Activated CD8-positive, alpha-beta memory T cell treated with anti-CD3 and anti-CD28 coated beads, Interleukin-2, amount 10 ng/mL, durations not matched to agents 7 days and 5 days (primary cell): ENCODE measurements around the gene ITIH1. TPM values are rescaled to one million over a fixed set of nuclear protein-coding genes. Genes with fewer than 3 reads are reported as not detected.
"Not testable (repeated sequence)": the region's sequence is repeated elsewhere in the genome, so short reads cannot be mapped to it uniquely, and the experiment has no call there.

ENCODE experiments used
- ATAC-seq: fragments of 150-1000 bp; cut with Tn5 transposase; one replicate; pipeline ENCODE4 v1.10.0; 2021; ENCODE audit warnings: moderate library complexity
- CTCF ChIA-PET: fragments of 350-600 bp; sonication (Branson Sonifier 250); formaldehyde crosslinking; loops from one replicate; lab custom pipeline; 2021; ENCODE audit warnings: antibody characterized with exemption; lab: Charles Lee
- DNase-seq: peaks from one replicate; pipeline ENCODE4 v3.0.0-alpha.2; 2020
- H3K27ac Mint-ChIP-seq: one replicate; pipeline ENCODE4 v1.8.0; 2021; ENCODE audit warnings: mild to moderate bottlenecking, mixed read lengths
- H3K27me3 Mint-ChIP-seq: one replicate; pipeline ENCODE4 v1.8.0; 2021; ENCODE audit warnings: mixed read lengths
- H3K36me3 Mint-ChIP-seq: one replicate; pipeline ENCODE4 v1.8.0; 2021; ENCODE audit warnings: mild to moderate bottlenecking, mixed read lengths
- H3K4me1 Mint-ChIP-seq: one replicate; pipeline ENCODE4 v1.8.0; 2021; ENCODE audit warnings: mixed read lengths
- H3K4me3 Mint-ChIP-seq: one replicate; pipeline ENCODE4 v1.8.0; 2021; ENCODE audit warnings: mild to moderate bottlenecking, moderate library complexity, mixed read lengths
- H3K9me3 Mint-ChIP-seq: one replicate; pipeline ENCODE4 v1.8.0; 2022; ENCODE audit warnings: low read depth, mixed read lengths
- total RNA-seq, 2 experiments: library from RNA; stranded (reverse); gene quantifications; one replicate each; pipeline ENCODE4 v1.2.3, GENCODE V29; 2021

The ITIH1 gene
- total RNA-seq, 2 experiments from 2014 or later, result not detected

GRCh38 chr3:52756141-52756540 lies 21.3 kb upstream of the ITIH1 start:
- H3K4me1 Mint-ChIP-seq, result no peaks in the 10 kb centered on the region
- H3K27ac Mint-ChIP-seq, result no peak overlapping the region
- no peaks in the 10 kb centered on the region for H3K27me3 Mint-ChIP-seq
- H3K36me3 Mint-ChIP-seq, result peaks cover 41% of the 10 kb centered on the region
- DNase-seq, result no peak
- CTCF ChIA-PET, result interaction anchor here (1.0 to 1.8 kb wide), 2 partner anchors 38 to 317 kb away, joined by 3 to 4 read pairs; no protein-coding TSS in a partner anchor
- H3K4me3 Mint-ChIP-seq, result no peak overlapping the region
- no peak for ATAC-seq
- H3K9me3 Mint-ChIP-seq, result no peaks in the 10 kb centered on the region

GRCh38 chr3:52763466-52763865 lies 13.9 kb upstream of the ITIH1 start:
- peaks cover 39% of the 10 kb centered on the region for H3K36me3 Mint-ChIP-seq
- H3K27ac Mint-ChIP-seq, result no peak overlapping the region
- ATAC-seq, result no peak
- H3K27me3 Mint-ChIP-seq, result no peaks in the 10 kb centered on the region
- CTCF ChIA-PET, result interaction anchor here (0.8 kb wide), 1 partner anchor 35 kb away, joined by 3 read pairs; no protein-coding TSS in a partner anchor
- no peaks in the 10 kb centered on the region for H3K4me1 Mint-ChIP-seq
- no peaks in the 10 kb centered on the region for H3K9me3 Mint-ChIP-seq
- DNase-seq, result no peak
- no peak overlapping the region for H3K4me3 Mint-ChIP-seq

DNA sequence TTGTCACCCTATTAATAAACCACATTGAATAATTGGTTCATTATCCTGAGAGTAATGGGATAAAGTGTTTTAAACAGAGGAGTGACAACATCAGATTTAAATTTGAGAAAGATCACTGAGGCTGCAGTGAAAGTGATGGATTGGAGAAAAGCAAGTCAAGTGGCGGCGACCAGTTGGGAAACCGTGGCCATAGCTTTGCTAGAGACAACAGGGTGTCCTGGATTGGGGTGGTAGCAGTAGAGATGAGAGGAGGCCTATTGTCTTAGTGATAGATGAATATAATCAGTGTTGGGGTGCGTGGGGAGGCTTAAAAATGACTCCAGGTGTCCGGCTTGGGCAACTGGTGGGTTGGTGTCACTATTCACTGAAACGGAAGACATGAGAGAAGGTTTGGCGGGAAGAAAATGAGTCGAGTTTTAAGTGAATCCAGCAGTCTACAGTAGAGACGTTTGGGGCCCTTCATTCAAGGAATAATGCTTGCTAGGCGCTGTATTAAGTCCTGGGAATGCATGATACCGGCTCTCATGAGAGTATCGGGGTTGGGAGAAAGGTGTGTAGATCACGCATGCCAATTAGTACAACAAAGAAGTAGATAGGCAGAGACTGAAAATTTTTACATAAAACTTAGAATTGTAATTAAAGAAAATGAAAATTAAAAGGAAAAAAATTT lies 7.5 kb upstream of the ITIH1 start:
- Mint-ChIP-seq H3K36me3 (peaks cover 10% of the 10 kb centered on the region), H3K27me3 (no peaks in the 10 kb centered on the region), H3K9me3 (no peaks in the 10 kb centered on the region), H3K27ac (peak overlapping the region; percentile 42), H3K4me3 (peak overlapping the region; percentile 85), H3K4me1 (peaks cover 20% of the 10 kb centered on the region)
- DNase-seq (no peak), ATAC-seq (no peak)
- CTCF ChIA-PET, result interaction anchor here (1.4 kb wide), 1 partner anchor 299 kb away, joined by 3 read pairs; no protein-coding TSS in a partner anchor

DNA sequence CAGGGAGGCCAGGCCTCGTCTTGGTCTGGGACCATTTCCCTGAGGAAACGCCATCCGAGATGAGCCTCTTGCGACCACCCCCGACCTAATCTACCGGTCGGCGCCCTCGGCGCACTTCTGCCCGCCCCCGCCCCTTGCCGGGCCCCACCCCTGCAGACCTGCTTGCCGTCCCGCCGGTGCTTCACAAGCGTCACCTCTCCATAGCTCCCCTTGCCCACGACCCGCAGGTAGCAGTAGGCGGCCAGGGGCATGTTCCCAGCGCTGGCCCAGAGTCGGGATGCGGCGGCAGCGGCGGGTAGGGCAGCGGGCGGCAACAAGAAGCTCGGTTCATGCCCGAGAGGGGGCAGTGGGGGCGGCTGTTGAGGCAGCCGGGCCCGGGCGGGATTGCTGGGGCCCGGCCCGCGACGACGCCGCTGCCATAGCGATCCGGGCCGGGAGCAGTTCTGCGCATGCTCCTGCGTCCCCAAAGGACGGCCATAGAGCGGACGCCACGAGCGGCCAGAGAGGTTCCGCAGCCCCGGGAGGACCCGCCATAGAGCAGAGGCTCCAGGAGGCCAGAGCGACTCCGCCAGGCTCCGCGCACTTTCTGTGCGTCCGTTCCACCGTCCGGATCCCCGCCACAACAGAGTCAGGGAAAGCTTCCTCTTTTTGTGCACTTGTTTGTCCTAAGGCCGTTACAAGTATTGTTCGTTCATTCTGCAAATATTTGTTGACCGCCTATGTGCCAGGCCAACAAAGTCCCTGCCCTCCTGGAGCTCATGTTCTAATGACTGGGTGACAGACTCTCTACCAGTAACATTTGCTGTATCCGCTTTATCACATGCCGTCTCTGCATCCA lies 6.7 kb upstream of the ITIH1 start, which contains the start of gene NEK4:
TSS of gene NEK4 (minus strand) at position 445 of the 838 bp plus-strand sequence. CDS start at position 251, 194 bp downstream.
- H3K36me3 Mint-ChIP-seq, result peaks cover 6% of the 10 kb centered on the region
- DNase-seq (peak; percentile 93), ATAC-seq (peak; percentile 97)
- no peaks in the 10 kb centered on the region for H3K27me3 Mint-ChIP-seq
- peak within 1 kb of the TSS; percentile 85 for H3K4me3 Mint-ChIP-seq
- CTCF ChIA-PET, result interaction anchor here (0.8 to 1.4 kb wide), 4 partner anchors 123 to 344 kb away, joined by 3 to 4 read pairs (median 3); no protein-coding TSS in a partner anchor
- H3K4me1 Mint-ChIP-seq, result peaks cover 20% of the 10 kb centered on the region
- peak within 1 kb of the TSS; percentile 91 for H3K27ac Mint-ChIP-seq
- H3K9me3 Mint-ChIP-seq, result no peaks in the 10 kb centered on the region

- Mint-ChIP-seq H3K27me3 (no peaks in the 10 kb centered on the region), H3K27ac (peak overlapping the region; percentile 91), H3K9me3 (no peaks in the 10 kb centered on the region), H3K4me1 (peaks cover 20% of the 10 kb centered on the region), H3K36me3 (peaks cover 2% of the 10 kb centered on the region), H3K4me3 (peak overlapping the region; percentile 85)
- peak; percentile 18 for ATAC-seq
- CTCF ChIA-PET, result interaction anchor here (0.8 to 1.4 kb wide), 4 partner anchors 122 to 343 kb away, joined by 3 to 4 read pairs (median 3); no protein-coding TSS in a partner anchor
- no peak for DNase-seq
Observed at GRCh38 chr3:52771334-52771681, 6.1 kb upstream of the ITIH1 start.

DNA sequence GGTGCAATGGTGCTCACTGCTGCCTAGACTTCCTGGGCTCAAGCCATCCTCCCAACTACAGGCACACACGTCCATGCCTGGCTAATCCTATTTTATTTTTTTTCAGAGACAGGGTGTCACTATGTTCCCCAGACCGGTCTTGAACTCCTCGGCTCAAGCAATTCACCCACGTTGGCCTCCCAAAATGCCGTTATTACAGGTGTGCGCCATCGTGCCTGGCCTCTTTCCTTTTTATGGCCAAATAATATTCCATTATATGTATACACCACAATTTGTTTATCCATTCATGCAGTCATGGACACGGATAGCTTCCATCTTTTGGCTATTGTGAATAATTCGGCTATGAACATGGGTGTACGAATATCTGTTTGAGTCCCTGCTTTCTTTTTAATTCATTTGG lies 5.7 kb upstream of the ITIH1 start:
- DNase-seq (no peak), ATAC-seq (no peak)
- CTCF ChIA-PET, result interaction anchor here (0.8 to 1.3 kb wide), 3 partner anchors 122 to 343 kb away, joined by 3 to 4 read pairs (median 3); no protein-coding TSS in a partner anchor
- Mint-ChIP-seq H3K27me3 (no peaks in the 10 kb centered on the region), H3K9me3 (no peaks in the 10 kb centered on the region), H3K4me1 (peaks cover 20% of the 10 kb centered on the region), H3K4me3 (peak overlapping the region; percentile 85), H3K27ac (peak overlapping the region; percentile 91), H3K36me3 (no peaks in the 10 kb centered on the region)

DNA sequence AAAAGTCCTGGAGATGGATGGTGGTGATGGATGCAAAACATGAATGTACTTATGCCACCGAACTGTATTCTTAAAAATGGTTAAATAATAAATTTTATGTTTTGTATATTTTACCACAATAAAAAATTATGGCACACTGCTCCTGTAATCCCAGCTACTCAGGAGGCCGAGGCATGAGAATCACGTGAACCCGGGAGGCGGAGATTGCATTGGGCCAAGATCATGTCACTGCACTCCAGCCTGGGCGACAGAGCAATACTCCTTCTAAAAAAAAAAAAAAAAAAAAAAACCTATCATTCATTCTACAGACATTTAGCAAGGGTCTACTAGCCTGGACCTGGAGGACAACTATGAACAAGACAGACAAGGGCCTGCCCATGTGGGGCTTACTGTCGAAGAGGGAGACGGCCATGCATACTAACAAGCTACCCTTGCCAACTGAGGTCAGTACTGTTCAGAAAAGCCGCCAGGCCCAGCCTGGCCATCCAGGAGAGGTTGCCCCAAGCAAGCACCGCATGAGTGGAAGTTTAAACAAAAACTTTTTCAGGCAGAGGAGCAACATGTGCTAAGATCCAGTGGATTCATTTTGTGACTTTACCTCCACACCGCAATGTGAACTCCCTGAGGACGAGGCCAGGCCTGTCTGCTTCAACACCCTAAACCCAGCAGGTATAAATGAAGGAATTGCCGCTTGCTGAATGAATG lies 3.9 kb upstream of the ITIH1 start:
- ATAC-seq, result no peak
- DNase-seq, result no peak
- Mint-ChIP-seq H3K4me1 (peaks cover 20% of the 10 kb centered on the region), H3K9me3 (no peaks in the 10 kb centered on the region), H3K27me3 (no peaks in the 10 kb centered on the region), H3K27ac (no peak overlapping the region), H3K36me3 (no peaks in the 10 kb centered on the region), H3K4me3 (no peak overlapping the region)
- CTCF ChIA-PET, result interaction anchor here (0.7 kb wide), 1 partner anchor 140 kb away, joined by 3 read pairs; no protein-coding TSS in a partner anchor

DNA sequence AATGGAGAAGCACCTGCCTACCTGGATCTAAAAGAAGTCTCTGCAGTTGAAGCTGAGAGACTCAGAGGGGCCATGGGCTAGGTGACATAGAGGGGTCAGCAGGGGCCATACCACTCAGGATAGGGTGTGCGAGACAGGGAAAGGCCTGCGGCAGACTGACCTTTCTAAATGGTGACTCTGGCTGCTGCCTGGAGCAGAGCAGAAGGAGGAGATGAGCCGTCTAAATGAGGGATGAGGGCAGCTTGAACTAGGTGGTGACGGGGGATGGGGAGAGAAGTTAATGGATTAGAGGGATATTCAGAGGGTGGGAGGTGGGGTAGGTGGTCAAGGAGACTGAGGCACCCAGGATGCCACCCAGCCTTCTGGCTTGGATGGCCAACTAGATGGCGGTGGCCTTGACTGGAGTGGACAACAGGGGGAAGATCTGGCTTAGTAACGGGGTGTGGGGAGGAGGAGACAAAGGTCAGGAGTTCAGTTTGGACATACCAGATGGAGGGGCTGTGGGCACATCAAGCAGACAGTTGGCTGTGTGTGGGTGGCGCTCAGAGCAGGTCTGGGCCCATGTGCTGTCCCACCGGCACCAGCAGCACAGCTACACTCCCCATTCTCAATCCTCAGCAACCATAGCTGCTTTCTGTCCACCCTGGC lies 3.2 kb upstream of the ITIH1 start:
- CTCF ChIA-PET, result interaction anchor here (0.7 kb wide), 1 partner anchor 140 kb away, joined by 3 read pairs; no protein-coding TSS in a partner anchor
- H3K27ac Mint-ChIP-seq, result no peak overlapping the region
- H3K9me3 Mint-ChIP-seq, result no peaks in the 10 kb centered on the region
- H3K36me3 Mint-ChIP-seq, result no peaks in the 10 kb centered on the region
- H3K27me3 Mint-ChIP-seq, result no peaks in the 10 kb centered on the region
- DNase-seq (peak; percentile 37), ATAC-seq (no peak)
- H3K4me3 Mint-ChIP-seq, result no peak overlapping the region
- H3K4me1 Mint-ChIP-seq, result peaks cover 19% of the 10 kb centered on the region

- no peak for DNase-seq
- Mint-ChIP-seq H3K27me3 (peaks cover 2% of the 10 kb centered on the region), H3K4me3 (no peak overlapping the region), H3K9me3 (no peaks in the 10 kb centered on the region), H3K4me1 (peaks cover 9% of the 10 kb centered on the region), H3K36me3 (no peaks in the 10 kb centered on the region), H3K27ac (no peak overlapping the region)
- ATAC-seq, result no peak
- CTCF ChIA-PET, result no interaction called here
Observed at GRCh38 chr3:52774901-52775864, 2.2 kb upstream of the ITIH1 start.

- H3K9me3 Mint-ChIP-seq, result no peaks in the 10 kb centered on the region
- no peak overlapping the region for H3K27ac Mint-ChIP-seq
- DNase-seq (no peak), ATAC-seq (no peak)
- H3K27me3 Mint-ChIP-seq, result peaks cover 2% of the 10 kb centered on the region
- CTCF ChIA-PET, result no interaction called here
- H3K36me3 Mint-ChIP-seq, result no peaks in the 10 kb centered on the region
- peaks cover 9% of the 10 kb centered on the region for H3K4me1 Mint-ChIP-seq
- no peak overlapping the region for H3K4me3 Mint-ChIP-seq
Observed at GRCh38 chr3:52775877-52776276, 1.5 kb upstream of the ITIH1 start.

DNA sequence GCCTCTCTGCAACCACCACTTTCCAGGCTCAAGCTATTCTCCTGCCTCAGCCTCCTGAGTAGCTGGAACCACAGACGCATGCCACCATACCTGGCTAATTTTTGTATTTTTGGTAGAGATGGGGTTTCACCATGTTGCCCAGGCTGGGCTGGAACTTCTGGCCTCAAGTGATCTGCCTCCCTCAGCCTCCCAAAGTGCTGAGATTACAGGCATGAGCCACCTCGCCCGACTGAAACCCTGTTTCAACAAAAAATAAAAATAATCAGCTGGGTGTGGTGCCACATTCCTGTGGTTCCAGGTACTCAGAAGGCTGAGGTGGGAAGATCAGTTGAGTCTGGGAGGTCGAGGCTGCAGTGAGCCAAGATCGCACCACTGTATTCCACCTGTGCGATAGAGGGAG lies 913 bp upstream of the ITIH1 start:
- H3K4me3 Mint-ChIP-seq, H3K9me3 Mint-ChIP-seq, H3K27me3 Mint-ChIP-seq, H3K27ac Mint-ChIP-seq, H3K4me1 Mint-ChIP-seq, DNase-seq, ATAC-seq, CTCF ChIA-PET, H3K36me3 Mint-ChIP-seq: not testable (repeated sequence)
